MV-4-11 (cell line): ENCODE results near the gene LINC00237.

Experiments used
- DNase-seq: peaks from one replicate; lab custom pipeline; 2025; lab: John Stamatoyannopoulos, UW

The LINC00237 gene

DNA sequence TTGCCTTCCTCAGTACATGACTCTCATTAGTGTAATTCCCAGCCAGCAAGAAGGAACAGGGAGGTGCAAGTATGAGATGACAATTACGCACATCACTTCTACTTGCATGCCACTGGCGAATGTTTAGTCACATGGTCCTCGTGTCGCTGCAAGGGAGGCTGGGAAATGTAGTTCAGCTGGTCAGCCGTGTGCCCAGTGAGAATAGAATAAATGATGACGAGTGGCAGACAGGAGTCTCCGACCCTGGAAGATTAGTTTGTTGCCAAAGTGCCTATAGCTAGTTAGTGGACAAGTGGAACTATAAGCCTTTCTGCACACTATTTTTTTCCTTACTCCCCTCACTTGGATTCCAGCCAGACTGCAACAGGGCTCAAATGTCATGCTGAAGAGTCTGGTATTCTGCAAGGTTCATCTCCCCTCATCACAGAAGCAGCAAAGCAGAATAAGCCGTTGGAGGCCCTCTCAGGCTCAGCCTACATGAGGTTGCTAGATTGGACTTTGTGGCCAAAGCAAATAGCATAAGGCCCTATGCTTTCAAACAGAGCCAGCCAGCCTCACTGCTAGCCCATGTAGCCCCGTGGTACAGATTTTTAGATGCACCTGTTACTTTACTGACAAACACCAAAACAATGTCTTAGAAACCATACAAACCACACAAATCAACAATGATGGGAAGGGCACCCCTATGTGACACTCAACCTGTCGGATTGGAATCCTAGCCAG, 9.7 kb downstream of the LINC00237 start:
- peak; percentile 71 for DNase-seq

DNA sequence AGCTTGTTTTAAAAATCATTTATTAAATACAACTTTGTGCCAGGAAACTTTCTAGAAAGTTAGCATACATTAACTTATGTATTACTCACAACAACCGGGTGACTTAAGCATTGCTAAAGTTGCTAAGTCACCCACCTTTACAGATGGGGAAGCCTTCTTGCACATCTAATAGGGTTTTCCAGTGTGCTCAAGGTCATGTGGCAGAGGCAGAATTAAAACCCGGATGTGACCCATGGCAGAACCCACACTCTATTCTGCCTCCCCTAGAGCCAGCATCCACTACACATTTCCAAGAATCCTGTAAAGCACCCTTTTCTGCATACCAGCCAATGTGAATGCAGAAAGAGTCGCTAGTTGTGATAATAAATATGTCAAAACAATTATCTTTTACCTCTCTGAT, 13.4 kb downstream of the LINC00237 start:
- DNase-seq: no peak

DNA sequence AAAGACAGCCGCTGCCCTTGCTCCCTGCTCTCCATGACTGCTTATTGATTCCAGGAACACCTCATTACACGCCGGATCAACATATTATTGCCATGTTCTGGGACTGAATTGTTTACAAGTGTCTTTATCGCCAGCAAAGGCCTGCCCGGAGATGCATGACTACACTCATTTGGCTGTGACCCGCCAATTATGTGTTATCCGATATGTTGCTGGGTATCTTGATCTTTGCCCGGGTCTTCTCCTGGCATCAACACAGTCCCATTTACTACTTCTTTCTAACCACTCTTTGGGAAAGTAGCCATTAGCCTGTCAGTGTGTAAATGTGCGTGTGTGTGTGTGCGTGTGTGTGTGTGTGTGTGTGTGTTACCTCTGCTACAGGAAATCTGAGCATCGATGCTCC, 15.4 kb downstream of the LINC00237 start:
- DNase-seq: no peak

DNA sequence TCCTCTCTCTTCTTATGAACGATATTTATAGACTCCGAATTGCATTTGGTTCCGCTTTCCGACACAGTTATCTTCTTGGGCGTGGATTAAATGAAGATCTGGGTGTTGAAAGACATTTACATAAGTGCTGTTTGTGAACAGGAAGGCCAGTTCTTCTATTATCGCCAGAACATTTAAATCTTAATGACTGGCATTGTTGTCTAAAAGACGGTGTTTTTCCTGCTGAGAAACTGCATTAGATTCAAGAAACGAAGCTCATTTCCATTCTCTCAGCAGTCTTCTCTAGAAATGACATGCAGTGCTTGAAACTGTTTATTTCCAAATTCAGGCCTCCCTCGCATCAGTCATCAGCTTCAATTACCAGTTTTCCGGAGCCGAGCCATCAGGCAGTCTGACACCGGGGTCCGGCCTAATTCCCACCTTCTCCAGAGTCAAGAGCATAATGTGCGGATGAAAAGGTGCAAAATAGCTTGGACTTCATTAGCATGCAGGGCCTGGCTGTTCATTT, 16.0 kb downstream of the LINC00237 start:
- peak; percentile 93 for DNase-seq

DNA sequence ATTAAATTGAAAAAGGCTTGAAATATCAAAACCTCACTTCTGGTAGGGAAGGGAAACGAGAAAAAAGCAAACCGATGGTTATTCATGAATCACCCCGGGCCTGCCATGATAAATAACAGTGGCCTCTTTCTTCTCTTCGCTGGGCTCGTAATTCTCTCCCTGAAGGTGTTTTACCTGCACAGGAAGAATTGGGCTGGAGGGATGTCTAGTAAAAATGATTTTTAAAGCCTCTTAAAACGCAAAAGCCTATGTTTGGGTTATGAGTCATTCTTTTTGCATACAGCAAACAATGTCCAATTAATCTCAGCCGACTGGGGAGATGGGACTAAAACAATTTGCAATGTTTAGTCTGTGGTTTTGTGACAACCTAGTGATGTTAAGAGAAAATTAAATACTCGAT, 16.8 kb downstream of the LINC00237 start:
- no peak for DNase-seq

DNA sequence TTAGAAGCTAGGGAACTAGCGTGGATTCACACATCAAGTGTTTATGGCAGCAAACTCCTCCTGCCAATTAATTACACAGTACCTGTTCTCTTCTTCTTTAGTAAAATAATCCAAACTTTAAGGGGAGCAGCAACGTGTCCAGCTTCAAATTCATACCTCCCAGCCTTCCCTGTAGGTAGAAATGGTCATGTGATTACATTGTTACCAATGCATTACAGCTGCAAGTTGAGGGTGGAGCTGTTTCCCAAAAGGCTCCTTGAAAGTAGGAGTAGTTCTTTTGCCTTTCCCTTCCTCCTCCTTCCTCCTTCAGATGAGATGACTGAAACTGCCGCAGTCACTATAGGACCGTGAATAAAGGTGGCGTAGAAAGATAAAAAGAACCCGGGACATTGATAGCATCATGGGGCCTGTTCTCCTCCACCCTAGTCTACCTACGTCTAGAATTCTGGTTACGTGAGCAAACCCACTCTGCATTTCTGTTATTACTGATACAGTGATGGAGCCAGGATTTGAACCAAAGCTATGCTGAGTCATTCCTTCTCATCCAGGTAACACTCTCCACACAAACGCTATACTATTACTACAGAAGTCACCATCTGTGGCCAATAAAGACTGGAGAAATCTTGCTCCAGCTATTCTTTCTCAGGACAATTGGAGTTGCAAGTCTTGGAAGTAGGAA, 18.2 kb downstream of the LINC00237 start:
- no peak for DNase-seq

DNA sequence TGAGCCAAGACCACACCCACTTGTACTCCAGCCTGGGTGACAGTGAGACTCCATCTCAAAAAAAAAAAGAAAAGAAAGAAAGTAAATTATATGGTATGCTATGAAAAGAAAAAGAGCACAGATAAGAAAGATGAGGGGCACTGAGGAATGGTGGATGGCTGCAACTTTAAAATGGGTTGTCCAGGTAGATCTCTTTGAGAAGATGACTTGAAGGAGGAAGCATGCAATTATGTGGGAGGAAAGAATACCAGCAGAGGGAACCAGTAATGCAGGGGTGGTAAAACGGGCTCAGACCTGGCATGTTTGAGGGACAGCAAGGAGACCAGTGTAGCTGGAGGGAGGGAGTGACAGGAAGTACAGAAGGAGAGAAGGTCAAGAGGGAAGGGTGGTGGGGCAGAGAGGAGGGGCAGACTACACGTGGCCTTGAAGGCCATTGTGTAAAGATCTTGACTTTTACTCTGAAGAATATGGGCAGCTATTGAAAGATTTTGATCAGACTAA, 22.3 kb downstream of the LINC00237 start:
- DNase-seq: peak; percentile 33

DNA sequence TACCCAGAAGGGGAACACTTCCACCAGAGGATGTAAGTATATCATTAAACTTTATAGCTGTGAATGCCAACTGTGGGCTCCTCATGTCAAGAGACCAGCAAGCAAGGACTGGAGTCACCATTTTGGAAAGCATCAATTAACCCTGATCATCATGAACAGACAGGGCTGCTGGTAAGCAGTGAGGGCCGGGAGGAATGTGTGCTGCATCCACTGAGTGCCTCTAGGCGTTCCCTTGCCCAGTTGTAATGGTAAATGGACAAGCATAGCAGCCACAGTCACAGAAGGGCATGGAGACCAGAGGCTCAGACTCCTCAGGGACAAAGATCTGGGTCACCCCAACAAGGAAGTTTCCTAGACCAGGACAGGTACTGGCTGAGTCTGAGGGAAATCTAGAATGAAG, 23.6 kb downstream of the LINC00237 start:
- DNase-seq: no peak

DNA sequence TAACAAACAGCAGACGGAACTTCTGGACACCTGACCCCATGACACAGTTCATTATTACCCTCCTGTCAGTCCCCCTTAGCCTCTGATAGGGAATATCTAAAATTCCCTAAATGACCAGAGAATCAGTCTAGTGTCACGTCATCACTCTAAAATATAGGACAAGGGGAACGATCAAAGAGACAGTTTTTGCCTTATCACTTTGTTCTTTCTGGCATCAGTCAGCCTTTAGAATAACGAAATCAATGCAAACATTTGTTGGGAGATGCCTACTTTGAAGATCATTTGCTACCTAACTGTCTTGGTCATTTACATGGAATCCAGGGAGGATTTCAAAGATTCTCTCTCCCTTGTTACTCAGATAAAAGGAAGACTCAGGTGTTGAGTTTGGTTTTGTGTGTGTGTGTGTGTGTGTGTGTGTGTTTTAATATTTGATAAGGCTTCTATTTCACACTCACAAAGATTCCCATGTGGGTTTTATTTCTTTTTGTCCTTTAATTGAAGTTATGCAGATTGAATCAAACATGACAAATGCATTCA, 28.3 kb downstream of the LINC00237 start:
- DNase-seq: no peak

DNA sequence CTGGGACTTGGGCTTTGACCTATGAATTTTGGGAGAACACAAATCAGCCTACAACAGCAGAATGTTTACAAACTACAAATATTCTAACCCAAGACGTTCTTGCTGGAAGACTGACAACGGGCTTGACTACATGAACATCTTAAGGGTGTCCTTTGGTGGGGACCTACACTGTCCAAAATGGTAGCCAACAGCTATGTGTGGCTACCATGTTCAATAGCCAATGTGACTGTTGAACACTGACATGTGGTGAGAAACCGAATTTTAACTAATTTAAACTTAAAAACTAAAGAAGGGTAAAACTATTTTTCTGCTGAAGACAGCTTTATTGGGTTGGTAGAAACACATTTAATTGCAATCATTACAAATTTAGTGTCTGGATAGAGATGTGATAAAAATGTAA, 30.1 kb downstream of the LINC00237 start:
- DNase-seq: no peak

DNA sequence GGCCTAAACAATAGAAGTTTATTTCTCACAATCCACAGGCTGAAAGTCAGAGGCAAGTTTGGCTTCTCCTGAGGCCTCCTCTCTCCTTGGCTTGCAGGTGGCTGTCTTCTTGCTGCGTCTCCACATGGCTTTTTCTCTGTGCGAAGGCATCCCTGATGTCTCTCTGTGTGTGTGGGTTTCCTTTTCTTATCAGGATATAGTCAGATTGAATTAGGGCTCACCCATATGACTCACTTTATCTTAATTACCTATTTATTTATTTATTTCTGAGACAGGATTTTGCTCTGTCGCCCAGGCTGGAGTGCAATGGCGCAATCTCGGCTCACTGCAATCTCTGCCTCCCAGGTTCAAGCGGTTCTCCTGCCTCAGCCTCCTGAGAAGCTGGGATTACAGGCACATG, 30.7 kb downstream of the LINC00237 start:
- no peak for DNase-seq

DNA sequence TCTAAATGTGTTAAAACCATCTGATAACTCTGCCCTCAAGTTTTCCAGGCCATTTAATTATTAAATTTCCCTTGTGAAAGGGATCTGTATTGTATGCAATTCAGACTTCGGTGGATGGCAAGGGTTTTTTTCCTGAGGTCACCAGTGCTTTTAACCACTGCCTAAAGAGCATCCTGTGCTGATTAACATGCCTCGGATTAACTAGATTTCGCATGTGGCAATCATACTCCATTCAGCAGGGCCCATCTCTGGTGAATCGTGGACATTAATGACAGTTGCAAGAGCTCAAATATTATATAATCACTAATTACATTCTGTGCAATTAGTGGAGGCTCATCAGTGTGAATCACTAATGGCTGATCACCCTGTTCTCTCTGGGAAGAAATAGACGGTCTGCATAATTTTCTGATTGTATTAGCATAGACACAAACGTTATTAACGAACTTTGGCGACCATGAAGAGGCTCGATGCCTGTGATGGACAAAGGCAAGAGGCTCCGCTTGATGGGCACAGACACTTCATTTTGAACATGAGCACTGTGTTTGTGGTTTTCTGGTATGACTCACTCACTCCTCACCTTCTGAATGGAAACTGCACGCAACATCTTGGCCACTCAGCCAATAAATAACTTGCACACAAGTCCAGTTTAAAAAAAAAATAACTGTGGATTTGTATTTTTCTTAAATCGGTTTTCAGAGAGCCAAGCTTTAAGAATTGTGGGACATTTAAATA, 31.4 kb downstream of the LINC00237 start:
- DNase-seq: peak; percentile 58

DNA sequence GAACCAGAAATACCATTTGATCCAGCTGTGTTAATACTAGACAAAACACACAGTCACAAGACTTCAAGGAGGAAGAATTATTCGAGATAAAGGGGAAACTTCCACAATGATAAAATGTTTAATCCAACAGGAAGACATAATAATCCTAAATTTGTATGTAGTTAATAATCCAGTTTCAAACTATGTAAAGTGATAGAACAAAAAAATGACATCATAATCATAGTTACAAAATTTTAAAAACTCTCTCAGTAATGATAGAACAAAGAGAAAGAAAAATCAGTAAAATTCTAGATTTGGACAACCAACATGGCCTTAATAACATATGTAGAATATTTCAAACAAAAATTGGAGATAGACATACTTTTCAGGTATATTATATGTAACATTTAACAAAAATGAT, 38.9 kb downstream of the LINC00237 start:
- DNase-seq: no peak

DNA sequence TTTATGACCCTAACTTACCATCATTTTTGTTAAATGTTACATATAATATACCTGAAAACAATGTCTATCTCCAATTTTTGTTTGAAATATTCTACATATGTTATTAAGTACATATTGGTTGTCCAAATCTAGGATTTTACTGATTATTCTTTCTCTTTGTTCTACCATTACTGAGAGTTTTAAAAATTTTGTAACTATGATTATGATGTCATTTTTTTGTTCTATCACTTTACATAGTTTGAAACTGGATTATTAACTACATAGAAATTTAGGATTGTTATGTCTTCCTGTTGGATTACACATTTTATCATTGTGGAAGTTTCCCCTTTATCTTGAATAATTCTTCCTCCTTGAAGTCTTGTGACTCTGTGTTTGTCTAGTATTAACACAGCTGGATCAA, 41.2 kb downstream of the LINC00237 start:
- no peak for DNase-seq

DNA sequence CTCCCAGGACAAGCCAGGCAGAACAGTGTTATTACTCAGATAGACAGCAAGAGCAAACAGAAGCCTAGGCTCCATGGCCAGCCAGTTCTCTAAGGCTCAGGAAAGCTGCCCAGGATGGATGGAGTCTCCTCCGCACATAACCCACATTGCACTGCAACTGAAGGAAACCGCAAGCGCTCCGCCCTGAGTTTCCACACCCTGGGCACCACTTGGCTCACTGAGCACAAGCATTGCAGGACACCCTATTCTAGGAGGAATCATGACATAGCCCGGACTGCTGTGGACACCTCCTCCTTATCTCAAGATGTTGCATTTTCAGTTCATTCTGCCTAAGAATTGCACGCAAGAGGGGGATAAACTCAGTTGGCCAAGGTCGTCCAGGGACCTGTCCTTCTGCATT, 42.9 kb downstream of the LINC00237 start:
- no peak for DNase-seq

DNA sequence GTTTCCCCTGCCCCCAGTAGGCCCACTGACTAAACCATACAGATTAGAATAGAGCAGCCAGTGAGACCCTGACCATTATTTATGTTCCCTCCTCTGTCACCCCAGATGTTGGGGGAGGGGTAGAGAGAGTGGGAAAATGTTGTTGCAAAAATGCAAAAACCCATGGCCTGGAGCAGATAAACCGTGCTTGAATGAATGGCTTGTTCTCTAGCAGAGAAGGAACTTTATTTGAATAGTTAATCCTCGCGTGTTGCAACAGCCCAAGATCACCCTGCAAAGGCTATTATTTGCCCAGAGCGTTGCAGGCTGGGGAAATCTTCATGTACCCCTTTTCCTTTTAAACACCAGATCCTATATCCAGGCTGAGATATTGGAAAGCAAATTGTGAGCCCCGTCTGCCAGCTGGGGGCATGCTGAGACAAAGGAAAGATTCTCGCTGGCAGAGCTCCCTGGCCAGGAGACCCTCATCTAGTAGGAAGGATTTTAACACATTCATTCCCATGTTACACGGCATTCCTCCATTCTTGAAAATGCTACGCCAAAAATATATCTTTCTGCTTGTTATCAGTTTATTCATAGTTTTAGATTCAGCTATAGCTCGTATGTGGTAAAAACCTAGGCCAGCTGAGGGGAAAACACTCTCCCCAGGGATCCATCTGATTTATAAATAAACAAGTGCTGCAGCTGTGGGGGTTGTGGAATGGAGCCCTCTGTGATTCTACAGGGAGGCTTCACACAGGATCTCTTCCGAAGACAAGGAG, 53.0 kb downstream of the LINC00237 start:
- DNase-seq: peak; percentile 78

DNA sequence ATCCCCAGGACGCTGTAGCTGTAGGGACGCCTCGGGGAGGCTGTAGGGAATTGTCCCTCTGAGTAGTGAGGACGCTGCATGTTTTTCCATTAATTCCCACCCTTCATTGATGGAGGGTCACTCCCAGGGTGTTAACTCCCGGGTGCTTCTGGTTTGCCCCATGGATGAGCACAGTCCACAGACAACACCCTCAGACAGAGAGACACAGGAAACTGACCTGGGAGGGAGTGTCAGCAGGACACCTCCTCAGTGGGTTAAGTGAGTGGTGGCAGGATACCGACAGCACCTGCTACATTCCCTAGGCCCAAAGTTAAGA, 53.5 kb downstream of the LINC00237 start:
- no peak for DNase-seq

DNA sequence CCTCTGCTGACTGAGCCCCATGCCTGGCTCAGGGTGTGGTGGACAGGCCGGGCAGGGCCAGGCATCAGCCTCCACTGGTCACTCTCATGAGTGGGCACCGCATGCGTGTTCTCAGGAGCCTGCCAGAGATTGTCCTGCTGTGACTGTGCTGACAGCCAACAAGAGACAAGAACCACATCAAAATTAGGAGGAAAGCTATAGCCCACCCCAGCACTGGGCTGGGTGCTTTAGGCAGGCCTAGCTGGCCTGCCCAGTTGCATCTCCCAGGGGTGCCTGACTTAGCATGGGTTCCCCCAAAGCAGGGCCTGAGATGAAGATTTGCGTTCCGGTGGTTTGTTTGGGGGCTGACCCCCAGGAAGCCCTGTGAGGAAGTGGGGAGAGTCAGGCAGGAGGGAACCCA, 53.9 kb downstream of the LINC00237 start:
- peak; percentile 25 for DNase-seq

DNA sequence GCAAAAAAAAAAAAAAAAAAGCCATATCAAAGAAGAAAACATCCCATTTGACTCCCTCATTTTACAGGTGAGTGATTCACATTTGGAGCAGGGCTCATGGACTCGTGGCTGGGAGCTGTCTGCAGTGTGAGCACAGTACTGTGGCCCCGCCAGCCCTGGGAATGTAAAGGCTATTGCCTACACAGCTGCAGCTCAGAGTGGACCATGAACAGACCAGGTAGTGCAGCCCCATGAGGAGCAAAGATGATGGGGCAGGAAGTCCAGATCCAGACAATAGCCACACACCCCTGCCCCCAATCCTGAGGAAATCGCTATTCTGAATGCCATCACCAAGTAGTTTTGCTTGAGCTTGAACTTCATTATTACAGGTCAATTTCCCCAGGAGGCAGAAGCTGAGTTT, 55.4 kb downstream of the LINC00237 start:
- no peak for DNase-seq

DNA sequence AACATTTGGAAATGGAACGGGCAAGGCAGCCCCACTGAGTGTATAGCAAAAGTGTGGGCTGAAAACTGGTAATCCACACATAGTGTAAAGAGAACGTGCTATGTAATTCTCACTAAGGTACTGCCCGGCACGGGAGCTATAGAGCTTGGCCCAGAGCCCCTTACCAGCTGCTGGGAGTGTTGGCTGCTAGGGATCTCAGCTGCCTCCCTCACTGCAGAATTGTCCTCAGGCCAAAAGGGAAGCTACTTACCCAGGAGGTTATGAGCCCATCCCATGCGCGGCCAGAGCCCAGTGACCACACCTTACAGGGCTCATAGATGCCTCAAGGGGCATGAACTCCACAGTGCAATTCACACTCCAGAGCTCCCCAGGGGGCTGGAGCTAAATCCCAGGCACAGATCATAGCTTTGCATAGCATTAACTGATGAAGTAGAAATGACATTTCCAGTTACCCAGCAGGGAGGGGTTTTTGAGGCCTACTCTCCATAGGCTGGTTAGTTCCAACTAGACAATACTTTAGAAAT, 56.8 kb downstream of the LINC00237 start:
- DNase-seq: no peak

DNA sequence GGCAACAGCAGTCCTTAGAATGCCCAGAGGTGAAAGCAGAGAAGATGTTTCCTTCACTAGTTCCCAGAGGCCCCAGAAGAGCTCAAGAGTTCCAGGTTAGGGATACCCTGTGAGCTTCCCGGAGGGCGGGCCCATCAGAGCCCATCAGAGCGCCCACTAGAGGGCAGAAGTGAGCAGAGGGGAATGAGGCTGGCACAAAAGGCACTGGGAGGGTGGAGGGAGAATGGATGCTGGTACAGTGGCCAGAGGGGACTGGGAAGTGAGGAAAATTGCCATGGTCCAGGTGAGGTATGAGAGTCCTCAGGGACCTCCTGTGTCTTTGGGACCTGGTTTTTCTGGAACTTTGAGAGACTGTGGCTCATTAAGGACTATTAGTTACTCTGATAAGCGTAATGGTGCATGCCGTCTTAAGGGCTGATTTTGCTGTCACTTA, 57.3 kb downstream of the LINC00237 start:
- no peak for DNase-seq

DNA sequence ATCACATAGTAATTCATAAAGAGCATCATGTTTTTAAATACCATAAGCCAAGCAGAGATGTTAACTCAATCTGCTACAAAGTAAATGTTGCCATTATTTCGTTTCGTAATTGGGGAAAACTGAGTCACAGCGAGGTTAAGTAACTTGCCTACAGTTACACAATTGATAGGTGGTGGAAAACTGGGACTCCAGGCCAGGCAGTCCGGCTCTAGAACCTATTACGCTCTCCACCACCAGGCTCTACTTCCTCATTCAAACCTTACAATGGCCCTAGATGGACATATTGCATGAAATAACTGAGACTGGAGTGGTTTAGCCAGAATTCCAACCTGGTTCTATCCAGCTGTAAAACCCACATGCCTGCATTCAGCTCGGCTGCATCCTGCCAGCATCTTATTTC, 58.2 kb downstream of the LINC00237 start:
- peak; percentile 89 for DNase-seq
